ENCODE results near the gene MAT1A. TPM values are rescaled to one million over a fixed set of nuclear protein-coding genes. Genes with fewer than 3 reads are reported as not detected.
"Not testable (repeated sequence)": the region's sequence is repeated elsewhere in the genome, so short reads cannot be mapped to it uniquely, and the experiment has no call there.

The MAT1A gene
- total RNA-seq, 1 experiment from 2014 or later, result 2.1 TPM

- not testable (repeated sequence) for H3K4me2 ChIP-seq (ENCODE audit: insufficient read depth, insufficient read length, low read length); H3K9ac ChIP-seq (ENCODE audit: extremely low read depth, insufficient read length, low read length); H3K18ac ChIP-seq (ENCODE audit: insufficient read length, low read depth, low read length); H3T11ph ChIP-seq (ENCODE audit: low read length); H3K56ac ChIP-seq (ENCODE audit: insufficient read length, low read depth, low read length); H3K27ac ChIP-seq (ENCODE audit: insufficient read length, low read depth, low read length); H3K9me3 ChIP-seq (ENCODE audit: control insufficient read depth, low read depth, low read length); H2BK12ac ChIP-seq (ENCODE audit: insufficient read length, low read depth, low read length); H2BK120ac ChIP-seq (ENCODE audit: low read depth, low read length, poor library complexity, severe bottlenecking); H4K5ac ChIP-seq (ENCODE audit: insufficient read length, low read depth, low read length); H3K4me1 ChIP-seq (ENCODE audit: insufficient read depth, low read length); H2BK15ac ChIP-seq (ENCODE audit: low read depth, low read length); H2BK5ac ChIP-seq (ENCODE audit: insufficient read length, low read length); H3K79me2 ChIP-seq (ENCODE audit: insufficient read depth, low read length); H3K9me3 Mint-ChIP-seq; H3K4ac ChIP-seq (ENCODE audit: low read depth, low read length); H4K91ac ChIP-seq (ENCODE audit: insufficient read length, low read depth, low read length); DNase-seq; H2BK20ac ChIP-seq (ENCODE audit: low read depth, low read length, poor library complexity, severe bottlenecking); H3K36me3 Mint-ChIP-seq (ENCODE audit: insufficient read depth in 1 of 3, low read depth in 3 of 3); H3K4me1 Mint-ChIP-seq; H4K20me1 ChIP-seq (ENCODE audit: control insufficient read depth, insufficient read depth, insufficient read length); H3K79me1 ChIP-seq (ENCODE audit: insufficient read depth, low read depth, low read length, poor library complexity, severe bottlenecking); H3K4me3 Mint-ChIP-seq; H3K27ac Mint-ChIP-seq; H2AK5ac ChIP-seq (ENCODE audit: insufficient read length, low read length); H3K23ac ChIP-seq (ENCODE audit: insufficient read length, low read depth, low read length); H3K23me2 ChIP-seq (ENCODE audit: insufficient read length, low read depth, low read length, poor library complexity, severe bottlenecking); H2AFZ ChIP-seq (ENCODE audit: low read length); H3K27me3 ChIP-seq (ENCODE audit: insufficient read depth, low read length); H3K14ac ChIP-seq (ENCODE audit: insufficient read depth, low read length); H4K8ac ChIP-seq (replicated peaks; ENCODE audit: insufficient read length, low read depth, low read length)
- no CpG with 5 or more reads among the region's 1 CpG for WGBS (ENCODE audit: extremely low coverage, insufficient read length, low lambda C conversion rate)
- peaks cover 20% of the 10 kb centered on the region for H3K27me3 Mint-ChIP-seq (ENCODE audit: low read depth)
These were observed 35.5 kb downstream of the MAT1A start for GRCh38 chr10:80253963-80254271.

Measured in H9 (cell line).